GM23338 (cell line): ENCODE data around the gene MAPRE3.

Source experiments
- CTCF ChIP-seq, 2 experiments: fragments of 200-600 bp in 1 of 2; sonication (generic) in 1 of 2; conservative IDR thresholded peaks; 2 replicates each; pipeline versions ENCODE4 v1.5.1 to v1.6.1; 2016 to 2017; ENCODE audit warnings: antibody characterized with exemption in 2 of 2, low read depth in 2 of 2, mild to moderate bottlenecking in 2 of 2, moderate library complexity in 1 of 2
- EZH2 ChIP-seq: fragments of 200-600 bp; sonication (generic); IDR thresholded peaks from one replicate; pipeline ENCODE4 v1.8.0; 2017; ENCODE audit warnings: antibody characterized with exemption, mild to moderate bottlenecking, low read depth; ENCODE audit not compliant: unreplicated experiment
- EZH2phosphoT487 ChIP-seq: fragments of 200-600 bp; sonication (generic); IDR thresholded peaks from one replicate; pipeline ENCODE4 v1.8.1; 2018; ENCODE audit warnings: antibody characterized with exemption; ENCODE audit not compliant: unreplicated experiment
- JUNB ChIP-seq: IDR thresholded peaks from one replicate; pipeline ENCODE4 v1.6.1; 2016; ENCODE audit warnings: antibody characterized with exemption; ENCODE audit not compliant: unreplicated experiment
- POLR2AphosphoS5 ChIP-seq: IDR thresholded peaks from 2 replicates; pipeline ENCODE4 v1.6.1; 2016; ENCODE audit warnings: antibody characterized with exemption, low read depth
- REST ChIP-seq: IDR thresholded peaks from one replicate; pipeline ENCODE4 v1.6.1; 2018; ENCODE audit warnings: antibody characterized with exemption; ENCODE audit not compliant: unreplicated experiment
- STAT1 ChIP-seq: IDR thresholded peaks from one replicate; pipeline ENCODE4 v1.6.1; 2016; ENCODE audit warnings: antibody characterized with exemption; ENCODE audit not compliant: unreplicated experiment
- ZNF331 ChIP-seq: fragments of 250-450 bp; sonication (Bioruptor Pico); IDR thresholded peaks from 2 replicates; pipeline ENCODE4 v1.5.0; 2020; ENCODE audit warnings: low read depth, mild to moderate bottlenecking, moderate library complexity

- TF ChIP-seq EZH2 (no peak), CTCF (conservative IDR thresholded peaks at IDR 0.05; ENCODE audit: low read depth in 2 of 2) (no peak), EZH2phosphoT487 (no peak), STAT1 (no peak), POLR2AphosphoS5 (no peak), REST (no peak), ZNF331 (CRISPR knock-in tag) (no peak), JUNB (no peak)
These were observed 100.3 kb downstream of the MAPRE3 start for GRCh38 chr2:27070653-27071276.
